ENCODE measurements around the gene DUSP10. TPM values are rescaled to one million over a fixed set of nuclear protein-coding genes. Genes with fewer than 3 reads are reported as not detected.

The DUSP10 gene
- total and polyA plus RNA-seq, 7 donors: 2.5 to 19.9 (median 11.4) TPM

- H3K27me3 ChIP-seq: no peaks in the 10 kb centered on the region
- H3K27ac ChIP-seq: peak overlapping the region in 2 of 4 donors; percentile 35 to 39
- no peak overlapping the region for H3K4me3 ChIP-seq
- H3K36me3 ChIP-seq: peaks cover 0 to 13% (median 2%) of the 10 kb centered on the region in 4 donors
- 78 to 80% methylated on average over 3 of the region's 3 CpGs for WGBS, 2 donors
- peaks cover 0 to 26% (median 12%) of the 10 kb centered on the region in 4 donors for H3K4me1 ChIP-seq
- no peak for DNase-seq
- intact Hi-C loops (cut with DNase I): no loop called here
- TF ChIP-seq CTCF (IDR thresholded peaks at IDR 0.05): no peak
- TF ChIP-seq EP300 (IDR thresholded peaks at IDR 0.05): no peak
- no peak for TF ChIP-seq POLR2AphosphoS5 (IDR thresholded peaks at IDR 0.05)
- no peak for TF ChIP-seq POLR2A (IDR thresholded peaks at IDR 0.05)
- H3K9me3 ChIP-seq: peaks cover 0 to 3% (median 0%) of the 10 kb centered on the region in 4 donors
Measured at GRCh38 chr1:221697923-221698425, 43.9 kb downstream of the DUSP10 start.

- intact Hi-C loops (cut with DNase I): no loop called here
- WGBS, 2 donors: 81 to 93% methylated on average over 3 of the region's 3 CpGs
- DNase-seq: no peak
Measured at GRCh38 chr1:221696718-221697461, 45.0 kb downstream of the DUSP10 start.

GRCh38 chr1:221696027-221696426, 45.9 kb downstream of the DUSP10 start:
- Histone ChIP-seq H3K4me1 (peaks cover 0 to 26% (median 12%) of the 10 kb centered on the region in 4 donors), H3K27me3 (no peaks in the 10 kb centered on the region), H3K4me3 (no peak overlapping the region), H3K36me3 (peaks cover 0 to 3% (median 0%) of the 10 kb centered on the region in 4 donors), H3K27ac (no peak overlapping the region), H3K9me3 (peaks cover 0 to 3% (median 0%) of the 10 kb centered on the region in 4 donors)
- DNase-seq: no peak
- TF ChIP-seq EP300 (IDR thresholded peaks at IDR 0.05): no peak
- no peak for TF ChIP-seq POLR2A (IDR thresholded peaks at IDR 0.05)
- no peak for TF ChIP-seq CTCF (IDR thresholded peaks at IDR 0.05)
- no peak for TF ChIP-seq POLR2AphosphoS5 (IDR thresholded peaks at IDR 0.05)
- intact Hi-C loops (cut with DNase I): no loop called here

More at GRCh38 chr1:221696718-221697461, 45.0 kb downstream of the DUSP10 start:
- no peak for TF ChIP-seq CTCF (IDR thresholded peaks at IDR 0.05)
- TF ChIP-seq POLR2AphosphoS5 (IDR thresholded peaks at IDR 0.05): no peak
- TF ChIP-seq POLR2A (IDR thresholded peaks at IDR 0.05): no peak
- no peak for TF ChIP-seq EP300 (IDR thresholded peaks at IDR 0.05)
- H3K27me3 ChIP-seq: no peaks in the 10 kb centered on the region
- H3K27ac ChIP-seq: no peak overlapping the region
- peaks cover 0 to 26% (median 12%) of the 10 kb centered on the region in 4 donors for H3K4me1 ChIP-seq
- peaks cover 0 to 3% (median 0%) of the 10 kb centered on the region in 4 donors for H3K9me3 ChIP-seq
- no peak overlapping the region for H3K4me3 ChIP-seq
- H3K36me3 ChIP-seq: peaks cover 0 to 5% (median 1%) of the 10 kb centered on the region in 4 donors

- no peaks in the 10 kb centered on the region for H3K27me3 ChIP-seq
- H3K36me3 ChIP-seq: no peaks in the 10 kb centered on the region
- H3K4me3 ChIP-seq: no peak overlapping the region
- 78 to 86% methylated on average over 1 of the region's 1 CpG for WGBS, 2 donors
- H3K27ac ChIP-seq: no peak overlapping the region
- no peak for TF ChIP-seq EP300 (IDR thresholded peaks at IDR 0.05)
- TF ChIP-seq POLR2AphosphoS5 (IDR thresholded peaks at IDR 0.05): no peak
- TF ChIP-seq POLR2A (IDR thresholded peaks at IDR 0.05): no peak
- TF ChIP-seq CTCF (IDR thresholded peaks at IDR 0.05): no peak
- intact Hi-C loops (cut with DNase I): no loop called here
- peaks cover 0 to 26% (median 12%) of the 10 kb centered on the region in 4 donors for H3K4me1 ChIP-seq
- peaks cover 0 to 3% (median 0%) of the 10 kb centered on the region in 4 donors for H3K9me3 ChIP-seq
- no peak for DNase-seq
Measured at GRCh38 chr1:221695301-221695700, 46.6 kb downstream of the DUSP10 start.
